ENCODE results near the gene TNRC6C. TPM values are rescaled to one million over a fixed set of nuclear protein-coding genes. Genes with fewer than 3 reads are reported as not detected.

Gene TNRC6C, protein sequence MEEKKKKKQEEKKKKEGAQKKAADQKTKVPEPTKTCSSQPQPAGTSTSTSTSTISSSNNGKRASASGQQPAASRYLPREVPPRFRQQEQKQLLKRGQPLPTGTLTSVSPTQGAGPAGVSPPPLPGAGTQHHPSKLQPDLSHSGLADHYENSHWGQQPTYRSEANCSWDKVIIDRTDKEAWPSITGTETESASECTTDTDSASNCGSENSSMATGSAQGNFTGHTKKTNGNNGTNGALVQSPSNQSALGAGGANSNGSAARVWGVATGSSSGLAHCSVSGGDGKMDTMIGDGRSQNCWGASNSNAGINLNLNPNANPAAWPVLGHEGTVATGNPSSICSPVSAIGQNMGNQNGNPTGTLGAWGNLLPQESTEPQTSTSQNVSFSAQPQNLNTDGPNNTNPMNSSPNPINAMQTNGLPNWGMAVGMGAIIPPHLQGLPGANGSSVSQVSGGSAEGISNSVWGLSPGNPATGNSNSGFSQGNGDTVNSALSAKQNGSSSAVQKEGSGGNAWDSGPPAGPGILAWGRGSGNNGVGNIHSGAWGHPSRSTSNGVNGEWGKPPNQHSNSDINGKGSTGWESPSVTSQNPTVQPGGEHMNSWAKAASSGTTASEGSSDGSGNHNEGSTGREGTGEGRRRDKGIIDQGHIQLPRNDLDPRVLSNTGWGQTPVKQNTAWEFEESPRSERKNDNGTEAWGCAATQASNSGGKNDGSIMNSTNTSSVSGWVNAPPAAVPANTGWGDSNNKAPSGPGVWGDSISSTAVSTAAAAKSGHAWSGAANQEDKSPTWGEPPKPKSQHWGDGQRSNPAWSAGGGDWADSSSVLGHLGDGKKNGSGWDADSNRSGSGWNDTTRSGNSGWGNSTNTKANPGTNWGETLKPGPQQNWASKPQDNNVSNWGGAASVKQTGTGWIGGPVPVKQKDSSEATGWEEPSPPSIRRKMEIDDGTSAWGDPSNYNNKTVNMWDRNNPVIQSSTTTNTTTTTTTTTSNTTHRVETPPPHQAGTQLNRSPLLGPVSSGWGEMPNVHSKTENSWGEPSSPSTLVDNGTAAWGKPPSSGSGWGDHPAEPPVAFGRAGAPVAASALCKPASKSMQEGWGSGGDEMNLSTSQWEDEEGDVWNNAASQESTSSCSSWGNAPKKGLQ (N-terminal part only)
- 22.8 and 28.7 TPM in 2 replicates for total RNA-seq
- long read RNA-seq, partial matches to known transcripts, result 6 of 12 reads
- long read RNA-seq, other reads (novel, unspliced or antisense), result 6 of 12 reads

DNA sequence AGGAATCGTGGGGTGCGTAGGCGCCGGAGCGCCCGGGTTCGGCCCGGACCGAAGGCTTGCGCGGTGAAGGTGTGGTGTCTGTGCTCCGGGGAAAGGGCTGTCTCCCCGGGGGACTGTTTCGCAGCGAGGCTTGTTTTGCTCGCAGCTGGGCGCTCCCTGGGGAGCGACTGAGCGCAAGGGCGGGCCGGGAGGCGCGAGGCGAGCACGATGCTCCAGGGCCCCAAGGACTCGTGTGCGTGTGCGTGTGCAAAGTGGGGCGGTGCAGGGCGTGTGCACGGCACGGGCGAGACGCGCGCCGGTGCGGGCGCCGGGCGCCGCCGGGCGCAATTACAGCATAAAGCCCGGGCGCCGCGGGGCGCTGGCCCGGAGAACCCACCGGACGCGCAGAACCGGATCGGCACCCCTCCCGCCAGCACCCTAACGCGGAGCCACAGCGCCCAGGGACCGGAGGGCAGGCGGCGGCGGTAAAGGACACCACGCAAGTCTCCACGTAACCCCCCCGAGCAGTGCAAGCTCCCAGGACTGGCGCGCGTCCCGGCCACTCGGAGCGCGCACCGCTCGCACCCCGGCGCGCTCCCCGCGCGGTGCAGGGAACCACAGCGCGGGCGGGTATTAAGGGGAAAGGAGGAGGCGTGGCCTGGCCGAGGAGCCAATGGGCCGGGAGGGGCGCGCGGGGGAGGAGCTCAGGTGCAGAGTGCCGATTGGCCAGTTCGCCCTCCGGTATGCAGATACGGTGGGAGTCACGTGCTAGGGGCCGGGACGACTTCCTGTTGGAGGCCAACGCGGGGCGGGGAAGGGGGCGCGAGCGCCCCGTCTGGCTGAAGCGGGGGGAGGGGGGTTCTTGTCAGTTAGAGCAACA is at the start of gene TNRC6C:
TSS of gene TNRC6C (plus strand) at position 847 of the 859 bp plus-strand sequence. CDS start 45,504 bp downstream, outside the sequence.
- H3K27me3 Mint-ChIP-seq (ENCODE audit: unreplicated experiment), result peaks cover 34% of the 10 kb centered on the region
- H3K9me3 Mint-ChIP-seq (ENCODE audit: unreplicated experiment), result no peaks in the 10 kb centered on the region
- no peaks in the 10 kb centered on the region for H3K36me3 Mint-ChIP-seq (ENCODE audit: unreplicated experiment)
- H3K4me1 Mint-ChIP-seq (ENCODE audit: unreplicated experiment), result peaks cover 30% of the 10 kb centered on the region
- TF ChIP-seq, protein P1, sequence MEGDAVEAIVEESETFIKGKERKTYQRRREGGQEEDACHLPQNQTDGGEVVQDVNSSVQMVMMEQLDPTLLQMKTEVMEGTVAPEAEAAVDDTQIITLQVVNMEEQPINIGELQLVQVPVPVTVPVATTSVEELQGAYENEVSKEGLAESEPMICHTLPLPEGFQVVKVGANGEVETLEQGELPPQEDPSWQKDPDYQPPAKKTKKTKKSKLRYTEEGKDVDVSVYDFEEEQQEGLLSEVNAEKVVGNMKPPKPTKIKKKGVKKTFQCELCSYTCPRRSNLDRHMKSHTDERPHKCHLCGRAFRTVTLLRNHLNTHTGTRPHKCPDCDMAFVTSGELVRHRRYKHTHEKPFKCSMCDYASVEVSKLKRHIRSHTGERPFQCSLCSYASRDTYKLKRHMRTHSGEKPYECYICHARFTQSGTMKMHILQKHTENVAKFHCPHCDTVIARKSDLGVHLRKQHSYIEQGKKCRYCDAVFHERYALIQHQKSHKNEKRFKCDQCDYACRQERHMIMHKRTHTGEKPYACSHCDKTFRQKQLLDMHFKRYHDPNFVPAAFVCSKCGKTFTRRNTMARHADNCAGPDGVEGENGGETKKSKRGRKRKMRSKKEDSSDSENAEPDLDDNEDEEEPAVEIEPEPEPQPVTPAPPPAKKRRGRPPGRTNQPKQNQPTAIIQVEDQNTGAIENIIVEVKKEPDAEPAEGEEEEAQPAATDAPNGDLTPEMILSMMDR (IDR thresholded peaks at IDR 0.05), result no peak
- peak within 1 kb of the TSS; percentile 59 for H3K27ac Mint-ChIP-seq (ENCODE audit: unreplicated experiment)
- DNase-seq (ENCODE audit: extremely low spot score, unreplicated experiment), result peak; percentile 100
- H3K4me3 Mint-ChIP-seq (ENCODE audit: unreplicated experiment), result peak within 1 kb of the TSS; percentile 90

DNA sequence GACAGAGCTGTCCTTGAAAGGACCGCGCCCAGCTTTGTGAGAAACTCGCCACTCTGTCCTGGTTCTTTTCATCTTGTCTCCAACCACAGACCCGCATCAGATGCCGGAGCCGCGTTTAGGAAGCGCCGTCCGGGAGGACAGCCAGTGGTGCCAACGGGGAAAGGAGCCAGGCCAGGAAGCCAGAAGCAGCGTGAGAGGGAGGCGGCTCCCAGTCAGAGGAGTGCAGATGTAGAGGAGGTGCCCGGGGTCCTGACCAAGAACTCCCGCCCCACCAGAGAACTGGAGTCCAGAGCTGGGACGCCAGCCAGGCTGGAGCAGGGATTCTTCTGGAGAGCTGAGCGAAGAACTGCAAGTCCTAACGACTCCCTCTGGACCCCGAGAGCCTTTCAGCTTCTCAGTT is 49.3 kb upstream of the TNRC6C start:
- DNase-seq (ENCODE audit: extremely low spot score, unreplicated experiment), result no peak
- peaks cover 64% of the 10 kb centered on the region for H3K27me3 Mint-ChIP-seq (ENCODE audit: unreplicated experiment)

DNA sequence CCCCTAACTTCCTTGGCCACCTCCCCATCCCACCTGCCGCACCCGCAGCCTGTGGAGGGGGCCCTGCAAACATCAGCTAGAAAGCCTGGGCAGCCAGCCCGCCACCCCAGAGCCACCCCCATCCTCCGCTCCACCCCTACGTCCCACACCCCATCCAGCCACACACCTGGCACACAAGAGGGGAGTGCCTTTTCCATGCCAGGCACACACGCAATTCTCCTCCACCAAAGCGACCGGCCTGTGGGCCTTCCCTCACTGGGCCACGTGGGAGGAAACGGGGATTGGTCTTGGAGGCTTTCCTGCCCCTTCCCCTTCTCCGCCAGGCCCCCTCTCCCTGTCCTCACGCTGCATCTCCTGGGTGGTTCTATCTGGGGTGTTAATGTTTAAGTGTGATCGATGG is 48.7 kb upstream of the TNRC6C start:
- TF ChIP-seq, protein P1 (IDR thresholded peaks at IDR 0.05), result no peak
- no peak for DNase-seq (ENCODE audit: extremely low spot score, unreplicated experiment)
- peaks cover 2% of the 10 kb centered on the region for H3K36me3 Mint-ChIP-seq (ENCODE audit: unreplicated experiment)
- H3K27me3 Mint-ChIP-seq (ENCODE audit: unreplicated experiment), result peaks cover 67% of the 10 kb centered on the region
- H3K9me3 Mint-ChIP-seq (ENCODE audit: unreplicated experiment), result peaks cover 6% of the 10 kb centered on the region
- H3K4me1 Mint-ChIP-seq (ENCODE audit: unreplicated experiment), result peaks cover 7% of the 10 kb centered on the region
- H3K4me3 Mint-ChIP-seq (ENCODE audit: unreplicated experiment), result no peak overlapping the region
- H3K27ac Mint-ChIP-seq (ENCODE audit: unreplicated experiment), result no peak overlapping the region

More for the DNA sequence above, 49.3 kb upstream of the TNRC6C start:
- TF ChIP-seq, protein P1 (IDR thresholded peaks at IDR 0.05), result no peak
- Mint-ChIP-seq H3K36me3 (ENCODE audit: unreplicated experiment) (peaks cover 2% of the 10 kb centered on the region), H3K9me3 (ENCODE audit: unreplicated experiment) (peaks cover 6% of the 10 kb centered on the region), H3K4me1 (ENCODE audit: unreplicated experiment) (peaks cover 2% of the 10 kb centered on the region), H3K4me3 (ENCODE audit: unreplicated experiment) (no peak overlapping the region), H3K27ac (ENCODE audit: unreplicated experiment) (no peak overlapping the region)

DNA sequence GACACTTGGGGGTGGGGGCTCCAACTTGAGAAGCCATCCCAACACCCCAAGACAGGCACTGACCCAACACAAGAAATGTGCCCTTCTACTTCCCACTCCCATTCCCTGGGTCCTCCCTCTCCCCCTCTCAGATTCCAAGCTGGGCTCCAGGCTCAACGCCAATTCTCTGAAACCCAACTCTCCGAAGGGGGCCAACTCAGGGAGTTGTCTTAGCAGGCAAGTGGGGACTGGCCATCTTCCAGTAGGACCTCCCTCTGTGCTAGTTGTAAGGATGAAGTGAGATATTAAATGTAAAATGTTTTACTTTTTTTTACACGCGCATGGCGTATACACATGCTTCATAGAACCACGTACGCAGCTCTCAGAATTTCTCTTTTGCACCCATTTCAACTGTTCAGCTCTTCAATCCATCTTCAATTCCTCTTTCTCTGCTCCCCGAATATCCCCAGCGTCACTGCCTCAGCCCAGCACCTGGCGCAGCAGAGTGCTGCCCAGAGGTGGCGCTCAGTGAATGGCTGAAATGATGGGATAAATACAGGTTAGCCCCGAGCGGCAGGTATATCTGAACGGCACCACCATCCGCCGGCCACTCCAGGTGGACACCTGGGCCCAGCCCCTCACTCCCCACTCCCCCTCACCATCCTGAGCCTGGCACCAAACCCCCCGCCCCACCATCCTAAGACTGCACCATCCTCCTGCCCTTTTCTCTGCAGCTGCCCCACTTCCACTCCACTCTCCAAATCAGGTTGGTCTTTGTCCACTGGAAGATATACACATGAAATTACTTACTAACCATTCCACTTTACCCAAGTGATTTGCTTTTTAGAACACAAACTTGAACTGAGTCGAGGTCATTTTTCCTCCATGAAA is 43.9 kb upstream of the TNRC6C start:
- Mint-ChIP-seq H3K27me3 (ENCODE audit: unreplicated experiment) (peaks cover 76% of the 10 kb centered on the region), H3K4me3 (ENCODE audit: unreplicated experiment) (no peak overlapping the region), H3K9me3 (ENCODE audit: unreplicated experiment) (peaks cover 6% of the 10 kb centered on the region), H3K36me3 (ENCODE audit: unreplicated experiment) (peaks cover 2% of the 10 kb centered on the region), H3K27ac (ENCODE audit: unreplicated experiment) (no peak overlapping the region), H3K4me1 (ENCODE audit: unreplicated experiment) (peaks cover 10% of the 10 kb centered on the region)
- TF ChIP-seq, protein P1 (IDR thresholded peaks at IDR 0.05), result no peak
- DNase-seq (ENCODE audit: extremely low spot score, unreplicated experiment), result no peak
